ENCODE results near the gene SMIM38. TPM values are rescaled to one million over a fixed set of nuclear protein-coding genes. Genes with fewer than 3 reads are reported as not detected.

SMIM38 gene
- total and polyA plus RNA-seq, 2 of the 4 experiments (the other 2 are of a cell fraction) = under 0.01 to 0.05 TPM

DNA sequence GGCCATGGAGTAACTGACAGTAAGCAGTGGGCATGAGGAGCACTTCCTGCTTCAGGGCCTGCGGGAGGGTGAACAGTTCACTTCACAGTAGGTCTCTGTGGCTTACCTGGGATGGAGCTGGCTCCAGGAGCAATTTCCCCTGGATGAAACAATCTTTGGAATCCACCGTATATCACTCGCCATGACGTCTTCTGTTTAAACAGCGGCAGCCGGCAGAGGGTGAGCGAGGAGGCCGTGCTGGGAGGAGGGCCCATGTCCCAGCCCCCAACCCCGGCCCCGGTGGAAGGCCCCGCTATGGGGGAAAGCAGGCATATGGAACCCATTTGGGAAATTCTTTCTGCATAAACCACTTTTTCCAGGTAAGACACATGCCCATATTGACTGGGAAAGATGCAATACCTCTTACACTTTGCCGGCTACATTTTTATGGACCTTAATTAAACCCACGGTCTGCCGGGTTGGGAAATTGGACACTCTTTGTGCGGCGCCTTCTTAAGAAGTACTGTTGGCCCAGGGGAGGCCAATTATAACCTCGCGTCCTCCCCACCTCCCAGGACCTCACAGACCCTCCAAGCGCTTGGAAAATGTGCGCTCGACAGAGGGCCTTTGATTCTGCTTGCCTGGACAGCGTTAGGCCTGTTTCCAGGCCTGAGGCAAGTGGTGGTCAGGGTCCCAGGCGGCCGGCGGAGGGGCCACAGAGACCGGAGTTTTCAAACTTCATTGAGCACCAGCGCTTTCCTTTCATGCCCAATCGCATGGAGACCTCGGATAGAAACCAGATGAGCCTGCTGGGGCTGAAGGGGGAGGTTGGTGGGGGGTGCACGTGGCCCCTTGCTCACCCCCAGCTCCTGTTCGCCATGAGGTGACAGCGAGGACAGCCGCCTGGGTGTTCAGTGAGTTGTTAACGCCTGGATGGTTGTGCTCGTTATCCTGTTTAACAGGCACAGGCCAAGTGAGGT, 40.4 kb downstream of the SMIM38 start (continued):
- TF ChIP-seq MXI1 (IDR thresholded peaks at IDR 0.05; ENCODE audit: borderline replicate concordance, low read depth, low read length) = no peak

GRCh38 chr11:69196783-69197169, 41.0 kb downstream of the SMIM38 start:
- Histone ChIP-seq H3K9ac (ENCODE audit: low read depth, low read length) (no peak overlapping the region), H2AK5ac (ENCODE audit: low read depth, low read length) (no peak overlapping the region), H2BK5ac (ENCODE audit: low read depth, low read length, poor library complexity, severe bottlenecking) (no peak overlapping the region), H2BK20ac (ENCODE audit: low read depth, low read length) (no peak overlapping the region), H3K27ac (ENCODE audit: insufficient read depth, low read length) (no peak overlapping the region), H3K56ac (ENCODE audit: extremely low read depth, insufficient read depth, low read length) (no peak overlapping the region), H3K4me1 (ENCODE audit: control insufficient read depth, insufficient read depth, low read length) (0 out of 2 replicates have a peak, but pooled peaks cover 2% of the 10 kb centered on the region), H2BK15ac (ENCODE audit: low read depth, low read length) (no peak overlapping the region), H3K9me3 (ENCODE audit: control insufficient read depth, insufficient read depth, low read length) (no peaks in the 10 kb centered on the region), H4K91ac (ENCODE audit: insufficient read depth, low read depth, low read length) (no peak overlapping the region), H3K27me3 (ENCODE audit: control insufficient read depth, insufficient read depth, low read length) (peaks cover 35% of the 10 kb centered on the region), H4K5ac (ENCODE audit: low read depth, low read length) (no peak overlapping the region), H3K36me3 (ENCODE audit: control insufficient read depth, insufficient read depth, low read length) (no peaks in the 10 kb centered on the region), H4K20me1 (ENCODE audit: insufficient read depth, low read length) (no peaks in the 10 kb centered on the region), H3K79me1 (ENCODE audit: low read depth in 1 of 2, low read length in 2 of 2) (no peaks in the 10 kb centered on the region), H3K4ac (ENCODE audit: low read depth, low read length) (no peak overlapping the region), H3K4me3 (ENCODE audit: insufficient read depth, low read depth, low read length) (no peak overlapping the region), H3K23ac (ENCODE audit: low read depth, low read length) (no peak overlapping the region), H2BK120ac (ENCODE audit: low read depth, low read length) (no peak overlapping the region), H3K14ac (replicated peaks; ENCODE audit: low read depth, low read length) (no peak overlapping the region), H3K4me2 (ENCODE audit: low read depth, low read length) (no peak overlapping the region), H3K9me1 (ENCODE audit: insufficient read depth, low read length) (no peaks in the 10 kb centered on the region), H4K8ac (ENCODE audit: low read depth in 2 of 2, low read length in 2 of 2) (no peak overlapping the region), H2AFZ (replicated peaks; ENCODE audit: low read length, poor library complexity) (no peak overlapping the region), H3K18ac (ENCODE audit: low read depth, low read length) (no peak overlapping the region), H2AK9ac (replicated peaks; ENCODE audit: low read depth, low read length, poor library complexity) (no peak overlapping the region)
- no TSS peak for BruUV-seq (replicated peaks)
- dilution Hi-C loops (cut with HindIII; ENCODE audit: low sequenced_read_pairs, unreplicated experiment) (no loop called here), in situ Hi-C loops (cut with MboI; ENCODE audit: low sequenced_read_pairs) (no loop called here), intact Hi-C loops (cut with micrococcal nuclease) (no loop called here)
- CTCF ChIA-PET = no interaction called here
- no peak for TF ChIP-seq NFE2L2 (IDR thresholded peaks at IDR 0.05; ENCODE audit: low read depth, low read length)
- no peak for TF ChIP-seq MAZ (IDR thresholded peaks at IDR 0.05; ENCODE audit: borderline replicate concordance, low read depth, low read length)
- no peak for TF ChIP-seq SMC3 (IDR thresholded peaks at IDR 0.05; ENCODE audit: low read depth, low read length)
- TF ChIP-seq MXI1 (IDR thresholded peaks at IDR 0.05; ENCODE audit: borderline replicate concordance, low read depth, low read length) = no peak
- no peak for TF ChIP-seq POLR2A (IDR thresholded peaks at IDR 0.05; ENCODE audit: low read depth, low read length)
- TF ChIP-seq FOS (IDR thresholded peaks at IDR 0.05; ENCODE audit: low read depth, low read length) = no peak
- TF ChIP-seq CEBPB (IDR thresholded peaks at IDR 0.05; ENCODE audit: low read depth, low read length) = no peak
- TF ChIP-seq RCOR1 (IDR thresholded peaks at IDR 0.05; ENCODE audit: insufficient replicate concordance, low read length) = no peak
- TF ChIP-seq RFX5 (IDR thresholded peaks at IDR 0.05; ENCODE audit: low read depth, low read length) = no peak
- no peak for TF ChIP-seq RAD21 (IDR thresholded peaks at IDR 0.05; ENCODE audit: low read length)
- no peak for TF ChIP-seq BHLHE40 (IDR thresholded peaks at IDR 0.05; ENCODE audit: low read depth, low read length)
- TF ChIP-seq, protein P1, sequence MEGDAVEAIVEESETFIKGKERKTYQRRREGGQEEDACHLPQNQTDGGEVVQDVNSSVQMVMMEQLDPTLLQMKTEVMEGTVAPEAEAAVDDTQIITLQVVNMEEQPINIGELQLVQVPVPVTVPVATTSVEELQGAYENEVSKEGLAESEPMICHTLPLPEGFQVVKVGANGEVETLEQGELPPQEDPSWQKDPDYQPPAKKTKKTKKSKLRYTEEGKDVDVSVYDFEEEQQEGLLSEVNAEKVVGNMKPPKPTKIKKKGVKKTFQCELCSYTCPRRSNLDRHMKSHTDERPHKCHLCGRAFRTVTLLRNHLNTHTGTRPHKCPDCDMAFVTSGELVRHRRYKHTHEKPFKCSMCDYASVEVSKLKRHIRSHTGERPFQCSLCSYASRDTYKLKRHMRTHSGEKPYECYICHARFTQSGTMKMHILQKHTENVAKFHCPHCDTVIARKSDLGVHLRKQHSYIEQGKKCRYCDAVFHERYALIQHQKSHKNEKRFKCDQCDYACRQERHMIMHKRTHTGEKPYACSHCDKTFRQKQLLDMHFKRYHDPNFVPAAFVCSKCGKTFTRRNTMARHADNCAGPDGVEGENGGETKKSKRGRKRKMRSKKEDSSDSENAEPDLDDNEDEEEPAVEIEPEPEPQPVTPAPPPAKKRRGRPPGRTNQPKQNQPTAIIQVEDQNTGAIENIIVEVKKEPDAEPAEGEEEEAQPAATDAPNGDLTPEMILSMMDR (conservative IDR thresholded peaks at IDR 0.05; ENCODE audit: low read depth, low read length) = no peak
- no peak for DNase-seq
- WGBS, 2 experiments (ENCODE audit: extremely low coverage in 2 of 2, insufficient read length in 1 of 2) = 80% methylated on average over 3 of the region's 14 CpGs; no CpG with 5 or more reads in 1 of the 2 experiments
- no peak for ATAC-seq (ENCODE audit: low read depth)
- POLR2A ChIA-PET (ENCODE audit: unreplicated experiment) = no interaction called here

All from IMR-90 (cell line).